A673 (cell line): ENCODE data around the gene GPR78. TPM values are rescaled to one million over a fixed set of nuclear protein-coding genes. Genes with fewer than 3 reads are reported as not detected.

ENCODE experiments used
- BruUV-seq: library from RNA; stranded (reverse); fragments of 400-500 nt; replicated peaks from 2 replicates; lab custom pipeline; 2021; lab: Mats Ljungman, UMichigan
- CTCF ChIA-PET: fragments of 300-600 bp; sonication (Branson Sonifier 250); formaldehyde crosslinking; loops from one replicate; lab custom pipeline; 2022; ENCODE audit warnings: antibody characterized with exemption; lab: Charles Lee
- POLR2A ChIA-PET: fragments of 300-600 bp; sonication (Branson Sonifier 250); formaldehyde crosslinking; loops from one replicate; lab custom pipeline; 2022; ENCODE audit warnings: antibody characterized with exemption; ENCODE audit not compliant: low non-redundant PET; lab: Charles Lee
- DNase-seq: peaks from one replicate; pipeline ENCODE4 v3.0.0-alpha.2; 2015; ENCODE audit warnings: low spot score
- H3K27ac ChIP-seq: fragments of 200-600 bp; sonication (generic); 2 replicates; pipeline ENCODE4 v1.5.1; 2016; ENCODE audit warnings: mixed run types, low read depth, mild to moderate bottlenecking, mixed read lengths, antibody characterized with exemption, low read length; ENCODE audit not compliant: poor library complexity, severe bottlenecking
- H3K27me3 ChIP-seq: fragments of 200-600 bp; sonication (generic); replicated peaks from 2 replicates; pipeline ENCODE4 v1.6.1; 2017; ENCODE audit warnings: mixed run types, low read depth, mild to moderate bottlenecking, mixed read lengths, antibody characterized with exemption, low read length; ENCODE audit not compliant: insufficient read depth, poor library complexity
- H3K36me3 ChIP-seq: fragments of 200-600 bp; sonication (generic); 2 replicates; pipeline ENCODE4 v1.6.1; 2016; ENCODE audit warnings: mixed run types, mild to moderate bottlenecking, mixed read lengths, antibody characterized with exemption, low read length; ENCODE audit not compliant: insufficient read depth, poor library complexity, severe bottlenecking
- H3K4me1 ChIP-seq: fragments of 200-600 bp; sonication (generic); 2 replicates; pipeline ENCODE4 v1.6.1; 2017; ENCODE audit warnings: mixed run types, mild to moderate bottlenecking, mixed read lengths, antibody characterized with exemption, low read length; ENCODE audit not compliant: insufficient read depth, poor library complexity, severe bottlenecking
- H3K4me3 ChIP-seq: fragments of 200-600 bp; sonication (generic); 2 replicates; pipeline ENCODE4 v1.5.1; 2016; ENCODE audit warnings: low read depth, mixed run types, mild to moderate bottlenecking, mixed read lengths, low read length; ENCODE audit not compliant: poor library complexity, severe bottlenecking
- H3K9me3 ChIP-seq: fragments of 200-600 bp; sonication (generic); 2 replicates; pipeline ENCODE4 v1.6.1; 2016; ENCODE audit warnings: mixed run types, low read depth, mild to moderate bottlenecking, mixed read lengths, antibody characterized with exemption, low read length; ENCODE audit not compliant: poor library complexity, severe bottlenecking
- EZH2 ChIP-seq: fragments of 200-600 bp; sonication (generic); IDR thresholded peaks from 2 replicates; pipeline ENCODE4 v1.6.1; 2017; ENCODE audit warnings: borderline replicate concordance, low read depth, mild to moderate bottlenecking, mixed read lengths, antibody characterized with exemption, low read length; ENCODE audit not compliant: poor library complexity, severe bottlenecking
- intact Hi-C: fragments of 100-400 bp; cut with micrococcal nuclease; formaldehyde crosslinking; loops from one replicate; pipeline ENCODE4 v1.10.0; 2022; ENCODE audit not compliant: unreplicated experiment
- total RNA-seq: library from RNA; stranded (reverse); gene quantifications from 2 replicates; pipeline ENCODE4 v1.2.3, GENCODE V29; 2021
- TF ChIP-seq, protein P1 (sequence below): fragments of 300-800, 200-600 bp; sonication (generic); conservative IDR thresholded peaks from 2 replicates; pipeline ENCODE4 v1.5.1; 2017; ENCODE audit warnings: low read depth, mild to moderate bottlenecking, antibody characterized with exemption, low read length, moderate library complexity, mixed read lengths

GPR78 gene
- total RNA-seq, 1 experiment from 2014 or later, result not detected

DNA sequence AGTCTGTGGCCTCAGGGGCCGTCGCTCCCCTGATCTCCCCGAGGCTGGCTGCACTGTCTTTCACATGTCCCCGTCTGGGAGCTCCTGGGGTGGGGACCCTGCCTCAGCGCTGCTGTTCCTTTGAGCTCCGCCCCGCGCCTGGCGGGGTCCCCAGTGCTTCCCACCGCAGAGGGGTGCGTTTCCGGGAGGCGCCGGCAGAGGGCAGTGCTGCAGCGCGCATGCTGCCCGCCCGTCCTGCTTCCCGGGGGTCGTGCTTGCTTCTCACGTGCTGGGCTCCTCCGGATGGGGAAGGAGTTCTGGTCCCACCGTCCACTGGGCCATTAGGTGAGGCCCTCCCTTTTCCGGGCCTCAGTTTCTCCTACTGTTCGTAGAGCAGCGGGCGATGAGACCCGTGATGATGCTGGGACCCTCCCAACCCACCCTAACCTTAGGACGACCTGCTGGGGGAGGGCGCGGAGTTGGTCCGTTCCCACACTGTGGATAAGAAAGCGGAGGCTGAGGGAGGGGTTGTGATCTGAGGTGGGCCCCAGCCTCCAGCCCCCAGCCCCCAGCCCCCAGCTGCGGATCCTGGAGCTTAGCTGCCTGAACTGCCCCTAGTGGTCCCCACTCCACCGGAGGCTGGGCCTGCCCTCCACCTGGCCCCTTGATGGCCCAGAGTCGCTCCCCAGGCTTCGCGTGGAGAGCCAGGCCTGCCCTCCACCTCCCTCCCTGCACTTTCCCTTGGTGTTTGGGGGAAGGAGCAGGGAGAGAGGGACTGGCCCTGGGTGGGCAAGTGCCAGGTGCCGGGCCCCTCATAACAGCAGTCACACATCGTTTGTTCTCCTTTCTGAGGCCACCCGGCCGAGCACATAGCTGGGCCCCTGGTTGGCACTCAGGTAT, 27.6 kb downstream of the GPR78 start:
- H3K27me3 ChIP-seq, result no peaks in the 10 kb centered on the region
- no TSS peak for BruUV-seq
- H3K36me3 ChIP-seq, result no peaks in the 10 kb centered on the region
- intact Hi-C loops, result no loop called here
- no peaks in the 10 kb centered on the region for H3K9me3 ChIP-seq
- TF ChIP-seq EZH2, result no peak
- TF ChIP-seq, protein P1, sequence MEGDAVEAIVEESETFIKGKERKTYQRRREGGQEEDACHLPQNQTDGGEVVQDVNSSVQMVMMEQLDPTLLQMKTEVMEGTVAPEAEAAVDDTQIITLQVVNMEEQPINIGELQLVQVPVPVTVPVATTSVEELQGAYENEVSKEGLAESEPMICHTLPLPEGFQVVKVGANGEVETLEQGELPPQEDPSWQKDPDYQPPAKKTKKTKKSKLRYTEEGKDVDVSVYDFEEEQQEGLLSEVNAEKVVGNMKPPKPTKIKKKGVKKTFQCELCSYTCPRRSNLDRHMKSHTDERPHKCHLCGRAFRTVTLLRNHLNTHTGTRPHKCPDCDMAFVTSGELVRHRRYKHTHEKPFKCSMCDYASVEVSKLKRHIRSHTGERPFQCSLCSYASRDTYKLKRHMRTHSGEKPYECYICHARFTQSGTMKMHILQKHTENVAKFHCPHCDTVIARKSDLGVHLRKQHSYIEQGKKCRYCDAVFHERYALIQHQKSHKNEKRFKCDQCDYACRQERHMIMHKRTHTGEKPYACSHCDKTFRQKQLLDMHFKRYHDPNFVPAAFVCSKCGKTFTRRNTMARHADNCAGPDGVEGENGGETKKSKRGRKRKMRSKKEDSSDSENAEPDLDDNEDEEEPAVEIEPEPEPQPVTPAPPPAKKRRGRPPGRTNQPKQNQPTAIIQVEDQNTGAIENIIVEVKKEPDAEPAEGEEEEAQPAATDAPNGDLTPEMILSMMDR, result peak; percentile 94
- H3K27ac ChIP-seq, result no peak overlapping the region
- ChIA-PET CTCF (interaction anchor here (0.5 to 1.6 kb wide), 5 partner anchors 10 to 302 kb away, joined by 3 to 12 read pairs (median 3); no protein-coding TSS in a partner anchor), POLR2A (no interaction called here)
- DNase-seq, result peak; percentile 63
- H3K4me3 ChIP-seq, result no peak overlapping the region
- peaks cover 12% of the 10 kb centered on the region for H3K4me1 ChIP-seq

DNA sequence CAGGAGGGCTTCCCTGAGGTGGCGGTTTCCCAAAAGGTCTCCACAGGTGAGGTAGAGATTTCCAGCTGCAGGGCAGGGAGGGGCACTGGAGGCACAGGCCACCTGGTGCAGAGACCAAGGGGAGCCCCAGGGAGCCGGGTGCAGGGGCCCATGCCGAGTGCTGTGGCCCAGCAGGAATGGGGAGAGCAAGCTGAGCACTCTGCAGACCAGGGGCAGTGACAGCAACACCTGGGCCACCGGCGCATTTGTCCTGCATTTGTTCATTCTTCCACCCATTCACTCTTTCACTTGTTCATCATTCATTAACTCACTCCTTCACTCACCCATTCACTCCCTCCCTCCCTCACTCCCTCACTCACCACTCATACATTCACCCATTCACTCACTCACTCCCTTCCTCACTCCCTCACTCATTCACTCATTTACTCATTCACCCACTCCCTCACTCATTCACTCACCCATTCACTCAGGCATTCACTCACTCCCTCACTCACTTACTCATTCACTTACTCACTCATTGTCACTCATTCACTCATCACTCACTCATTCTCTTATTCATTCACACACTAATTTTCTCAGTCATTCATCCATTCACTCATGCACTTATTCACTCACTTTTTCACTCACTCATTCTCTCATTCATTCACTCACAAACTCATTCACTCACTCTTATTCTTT, 28.7 kb downstream of the GPR78 start:
- ChIA-PET POLR2A (no interaction called here), CTCF (no interaction called here)
- no peaks in the 10 kb centered on the region for H3K9me3 ChIP-seq
- no peaks in the 10 kb centered on the region for H3K36me3 ChIP-seq
- H3K27ac ChIP-seq, result no peak overlapping the region
- DNase-seq, result no peak
- H3K27me3 ChIP-seq, result no peaks in the 10 kb centered on the region
- H3K4me1 ChIP-seq, result peaks cover 3% of the 10 kb centered on the region
- intact Hi-C loops, result no loop called here
- TF ChIP-seq, protein P1, result no peak
- TF ChIP-seq EZH2, result no peak
- H3K4me3 ChIP-seq, result no peak overlapping the region
- BruUV-seq, result no TSS peak

DNA sequence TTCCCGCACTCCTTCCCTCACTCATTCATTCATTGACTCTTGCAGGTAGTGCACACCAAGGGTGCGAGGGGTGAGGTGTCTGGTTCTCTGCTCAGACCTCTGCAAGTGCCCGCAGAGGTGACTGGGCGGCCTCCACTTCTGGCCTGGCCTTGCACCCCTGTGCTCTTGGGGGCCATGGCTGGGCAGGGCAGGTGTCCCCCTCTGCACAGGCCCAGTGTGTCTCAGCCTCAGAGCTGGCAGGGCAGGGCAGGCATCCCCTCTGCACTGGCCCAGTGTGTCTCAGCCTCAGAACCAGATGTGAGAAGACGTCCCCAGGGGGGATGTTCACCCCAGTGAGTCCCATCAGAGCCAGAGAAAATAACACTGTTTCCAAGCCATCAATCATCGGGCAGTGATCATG, 29.2 kb downstream of the GPR78 start:
- ChIA-PET POLR2A (no interaction called here), CTCF (interaction anchor here (0.6 kb wide), 1 partner anchor 107 kb away, joined by 3 read pairs; no protein-coding TSS in a partner anchor)
- Histone ChIP-seq H3K4me3 (no peak overlapping the region), H3K9me3 (no peaks in the 10 kb centered on the region), H3K4me1 (no peaks in the 10 kb centered on the region), H3K27me3 (no peaks in the 10 kb centered on the region), H3K36me3 (no peaks in the 10 kb centered on the region), H3K27ac (no peak overlapping the region)
- intact Hi-C loops, result no loop called here
- no peak for DNase-seq
- TF ChIP-seq, protein P1, result no peak
- no peak for TF ChIP-seq EZH2
- BruUV-seq, result no TSS peak
